ENCODE results near the gene PER2. TPM values are rescaled to one million over a fixed set of nuclear protein-coding genes. Genes with fewer than 3 reads are reported as not detected.

Gene PER2
- total RNA-seq, 4 donors from 2014 or later = 5.3 to 36.4 (median 15.4) TPM

GRCh38 chr2:238233625-238234024 is 54.8 kb downstream of the PER2 start:
- ATAC-seq (ENCODE audit: low FRiP score) = no peak
- DNase-seq (ENCODE audit: low spot score) = no peak
- no peak for TF ChIP-seq CTCF (IDR thresholded peaks at IDR 0.05)

GRCh38 chr2:238231809-238232208 is 56.6 kb downstream of the PER2 start:
- ATAC-seq (ENCODE audit: low FRiP score) (no peak), DNase-seq (ENCODE audit: low spot score) (no peak)
- no peak for TF ChIP-seq CTCF (IDR thresholded peaks at IDR 0.05)

GRCh38 chr2:238231251-238231793 is 57.1 kb downstream of the PER2 start:
- DNase-seq (ENCODE audit: low spot score) = peak; percentile 73
- peak; percentile 77 for ATAC-seq (ENCODE audit: low FRiP score)
- no peak for TF ChIP-seq CTCF (IDR thresholded peaks at IDR 0.05)

- DNase-seq (ENCODE audit: low spot score) (no peak), ATAC-seq (ENCODE audit: low FRiP score) (no peak)
- no peak for TF ChIP-seq CTCF (IDR thresholded peaks at IDR 0.05)
These were observed 57.7 kb downstream of the PER2 start for GRCh38 chr2:238230699-238231098.

- no peak for ATAC-seq (ENCODE audit: low FRiP score)
- TF ChIP-seq CTCF (IDR thresholded peaks at IDR 0.05) = no peak
- no peak for DNase-seq (ENCODE audit: low spot score)
These were observed 59.7 kb downstream of the PER2 start for GRCh38 chr2:238228700-238229099.

- ATAC-seq (ENCODE audit: low FRiP score) = no peak
- TF ChIP-seq CTCF (IDR thresholded peaks at IDR 0.05) = no peak
- no peak for DNase-seq (ENCODE audit: low spot score)
These were observed 60.8 kb downstream of the PER2 start for GRCh38 chr2:238227587-238228032.
